Globus pallidus (tissue), 1 donor: ENCODE results near the gene EDNRB.
"Not testable (repeated sequence)": the region's sequence is repeated elsewhere in the genome, so short reads cannot be mapped to it uniquely, and the experiment has no call there.

Experiments used
- DNase-seq: peaks from one replicate; pipeline ENCODE4 v3.0.0-alpha.2; 2015; ENCODE audit warnings: low spot score

Gene EDNRB

GRCh38 chr13:77896536-77896935 is 22.1 kb downstream of the EDNRB start:
- DNase-seq, result peak; percentile 29

GRCh38 chr13:77894743-77895142 is 23.9 kb downstream of the EDNRB start:
- DNase-seq, result no peak

GRCh38 chr13:77893066-77893465 is 25.6 kb downstream of the EDNRB start:
- DNase-seq, result no peak

- peak; percentile 53 for DNase-seq
Observed at GRCh38 chr13:77892491-77892890, 26.1 kb downstream of the EDNRB start.

- no peak for DNase-seq
Observed at GRCh38 chr13:77891486-77891885, 27.1 kb downstream of the EDNRB start.

GRCh38 chr13:77891041-77891440 is 27.6 kb downstream of the EDNRB start:
- DNase-seq, result no peak

- DNase-seq, result no peak
Observed at GRCh38 chr13:77883328-77883727, 35.3 kb downstream of the EDNRB start.

- no peak for DNase-seq
Observed at GRCh38 chr13:77878190-77878589, 40.4 kb downstream of the EDNRB start.

- DNase-seq, result no peak
Observed at GRCh38 chr13:77876176-77876575, 42.5 kb downstream of the EDNRB start.

GRCh38 chr13:77874406-77874805 is 44.2 kb downstream of the EDNRB start:
- no peak for DNase-seq

- DNase-seq, result no peak
Observed at GRCh38 chr13:77872995-77873394, 45.6 kb downstream of the EDNRB start.

GRCh38 chr13:77871596-77871995 is 47.0 kb downstream of the EDNRB start:
- no peak for DNase-seq

GRCh38 chr13:77868717-77869116 is 49.9 kb downstream of the EDNRB start:
- DNase-seq, result no peak

GRCh38 chr13:77866971-77867370 is 51.7 kb downstream of the EDNRB start:
- no peak for DNase-seq

- DNase-seq, result no peak
Observed at GRCh38 chr13:77865622-77866021, 53.0 kb downstream of the EDNRB start.

GRCh38 chr13:77863144-77863543 is 55.5 kb downstream of the EDNRB start:
- DNase-seq, result no peak

GRCh38 chr13:77861741-77862140 is 56.9 kb downstream of the EDNRB start:
- DNase-seq, result no peak

- no peak for DNase-seq
Observed at GRCh38 chr13:77860507-77860981, 58.1 kb downstream of the EDNRB start.

GRCh38 chr13:77859450-77859849 is 59.2 kb downstream of the EDNRB start:
- no peak for DNase-seq

GRCh38 chr13:77857531-77858209 is 61.0 kb downstream of the EDNRB start:
- no peak for DNase-seq

GRCh38 chr13:77853703-77854102 is 64.9 kb downstream of the EDNRB start:
- peak; percentile 68 for DNase-seq

- not testable (repeated sequence) for DNase-seq
Observed at GRCh38 chr13:77848050-77848449, 70.6 kb downstream of the EDNRB start.

GRCh38 chr13:77846173-77846572 is 72.5 kb downstream of the EDNRB start:
- no peak for DNase-seq
